ENCODE measurements around the gene A3GALT2. TPM values are rescaled to one million over a fixed set of nuclear protein-coding genes. Genes with fewer than 3 reads are reported as not detected.

A3GALT2 gene
- total and polyA plus RNA-seq, 2 donors (not counting 1 experiment from before 2014, with no cell fraction given): not detected

GRCh38 chr1:33366762-33367484, 46.0 kb upstream of the A3GALT2 start:
- H3K4me3 ChIP-seq (ENCODE audit: control extremely low read depth in 1 of 5, extremely low read depth in 1 of 5, insufficient read depth in 1 of 5, low read depth in 2 of 5, low read length in 4 of 5): no peak overlapping the region
- no peaks in the 10 kb centered on the region for H3K4me1 Mint-ChIP-seq
- no peaks in the 10 kb centered on the region for H4K20me1 ChIP-seq (ENCODE audit: control insufficient read depth, insufficient read depth, low read length, poor library complexity, severe bottlenecking)
- no peak overlapping the region for H3K4me3 Mint-ChIP-seq
- H3K4me2 ChIP-seq (replicated peaks; ENCODE audit: low read depth, low read length, poor library complexity, severe bottlenecking): no peak overlapping the region
- intact Hi-C loops (cut with micrococcal nuclease): loop anchor here (1.0 kb wide), 1 partner anchor 255 kb away; no protein-coding TSS in a partner anchor
- TF ChIP-seq EZH2 (IDR thresholded peaks at IDR 0.05; ENCODE audit: borderline replicate concordance, insufficient read depth, low read depth, low read length, poor library complexity, severe bottlenecking) (no peak), CTCF (IDR thresholded peaks at IDR 0.05) (no peak)
- H3K9ac ChIP-seq (ENCODE audit: low read length): no peak overlapping the region
- POLR2A ChIA-PET: no interaction called here
- DNase-seq: no peak
- H3K27ac ChIP-seq (ENCODE audit: low read length in 2 of 2): no peak overlapping the region
- no peaks in the 10 kb centered on the region for H3K9me3 ChIP-seq (ENCODE audit: control extremely low read depth in 1 of 3, control insufficient read depth in 2 of 3, insufficient read depth in 1 of 3, low read length in 2 of 3)
- H3K36me3 ChIP-seq (replicated peaks in 1 of 2; ENCODE audit: control extremely low read depth in 1 of 2, control insufficient read depth in 1 of 2, extremely low read depth in 1 of 2, insufficient read depth in 2 of 2, low read length in 1 of 2): no peaks in the 10 kb centered on the region
- no peak overlapping the region for H3K27ac Mint-ChIP-seq
- no peak for ATAC-seq (ENCODE audit: low read depth)
- no peaks in the 10 kb centered on the region for H3K9me3 Mint-ChIP-seq (ENCODE audit: insufficient read depth)
- peaks cover 0 to 10% (median 3%) of the 10 kb centered on the region in 4 experiments for H3K27me3 ChIP-seq (replicated peaks in 1 of 4; ENCODE audit: control extremely low read depth in 1 of 4, control insufficient read depth in 3 of 4, insufficient read depth in 4 of 4, low read length in 3 of 4)
- CTCF ChIA-PET: interaction anchor here (1.8 to 10.4 kb wide), 3 partner anchors 16 to 103 kb away, joined by 10 to 148 read pairs (median 39); partner anchors contain the start of gene ZSCAN20
- peaks cover 15% of the 10 kb centered on the region for H3K27me3 Mint-ChIP-seq
- H2AFZ ChIP-seq (ENCODE audit: insufficient read depth, low read depth, low read length, poor library complexity, severe bottlenecking): no peak overlapping the region
- 87% methylated on average over 14 of the region's 14 CpGs for WGBS (ENCODE audit: insufficient coverage)
- H3K79me2 ChIP-seq (ENCODE audit: control insufficient read depth, insufficient read depth, low read length): no peaks in the 10 kb centered on the region
- H3K4me1 ChIP-seq (ENCODE audit: control insufficient read depth in 2 of 2, insufficient read depth in 2 of 2, low read length in 2 of 2): peaks cover 4 to 5% of the 10 kb centered on the region in 2 donors

GRCh38 chr1:33365560-33365997, 44.7 kb upstream of the A3GALT2 start:
- Histone ChIP-seq H3K4me3 (ENCODE audit: control extremely low read depth in 1 of 5, extremely low read depth in 1 of 5, insufficient read depth in 1 of 5, low read depth in 2 of 5, low read length in 4 of 5) (no peak overlapping the region), H4K20me1 (ENCODE audit: control insufficient read depth, insufficient read depth, low read length, poor library complexity, severe bottlenecking) (no peaks in the 10 kb centered on the region), H3K9me3 (ENCODE audit: control extremely low read depth in 1 of 3, control insufficient read depth in 2 of 3, insufficient read depth in 1 of 3, low read length in 2 of 3) (no peaks in the 10 kb centered on the region), H3K4me1 (ENCODE audit: control insufficient read depth in 2 of 2, insufficient read depth in 2 of 2, low read length in 2 of 2) (peaks cover 4 to 5% of the 10 kb centered on the region in 2 donors), H2AFZ (ENCODE audit: insufficient read depth, low read depth, low read length, poor library complexity, severe bottlenecking) (no peak overlapping the region), H3K79me2 (ENCODE audit: control insufficient read depth, insufficient read depth, low read length) (no peaks in the 10 kb centered on the region), H3K27ac (ENCODE audit: low read length in 2 of 2) (no peak overlapping the region), H3K9ac (ENCODE audit: low read length) (no peak overlapping the region), H3K4me2 (replicated peaks; ENCODE audit: low read depth, low read length, poor library complexity, severe bottlenecking) (no peak overlapping the region), H3K27me3 (replicated peaks in 1 of 4; ENCODE audit: control extremely low read depth in 1 of 4, control insufficient read depth in 3 of 4, insufficient read depth in 4 of 4, low read length in 3 of 4) (peaks cover 0 to 10% (median 3%) of the 10 kb centered on the region in 4 experiments), H3K36me3 (replicated peaks in 1 of 2; ENCODE audit: control extremely low read depth in 1 of 2, control insufficient read depth in 1 of 2, extremely low read depth in 1 of 2, insufficient read depth in 2 of 2, low read length in 1 of 2) (no peaks in the 10 kb centered on the region)
- Mint-ChIP-seq H3K27ac (no peak overlapping the region), H3K4me1 (peaks cover 4% of the 10 kb centered on the region), H3K27me3 (peaks cover 8% of the 10 kb centered on the region), H3K4me3 (no peak overlapping the region), H3K9me3 (ENCODE audit: insufficient read depth) (no peaks in the 10 kb centered on the region)
- no peak for ATAC-seq (ENCODE audit: low read depth)
- no peak for TF ChIP-seq EZH2 (IDR thresholded peaks at IDR 0.05; ENCODE audit: borderline replicate concordance, insufficient read depth, low read depth, low read length, poor library complexity, severe bottlenecking)
- intact Hi-C loops (cut with micrococcal nuclease): no loop called here
- CTCF ChIA-PET: interaction anchor here (1.9 to 10.4 kb wide), 2 partner anchors 69 to 105 kb away, joined by 9 to 148 read pairs; no protein-coding TSS in a partner anchor
- DNase-seq: no peak
- 90% methylated on average over 7 of the region's 9 CpGs for WGBS (ENCODE audit: insufficient coverage)
- POLR2A ChIA-PET: no interaction called here
